Keratinocyte (primary cell): ENCODE data around the gene FRMD4B.

Source experiments
- EZH2 ChIP-seq: IDR thresholded peaks from one replicate; pipeline ENCODE4 v1.6.1; 2012; ENCODE audit warnings: inconsistent platforms, mild to moderate bottlenecking, low read length, moderate library complexity
- TF ChIP-seq, protein P1 (sequence below), 3 experiments: IDR thresholded peaks in 1 of 3; conservative IDR thresholded peaks in 1 of 3; optimal IDR thresholded peaks in 1 of 3; 2 replicates in 2 of 3; 3 replicates in 1 of 3; pipeline versions ENCODE3 to v1.5.1; 2011; ENCODE audit warnings: low read length in 3 of 3, mild to moderate bottlenecking in 3 of 3, moderate library complexity in 2 of 3, control low read depth in 1 of 3, inconsistent platforms in 1 of 3; ENCODE audit not compliant: insufficient read depth in 2 of 3; ENCODE audit errors: extremely low read depth in 1 of 3

DNA sequence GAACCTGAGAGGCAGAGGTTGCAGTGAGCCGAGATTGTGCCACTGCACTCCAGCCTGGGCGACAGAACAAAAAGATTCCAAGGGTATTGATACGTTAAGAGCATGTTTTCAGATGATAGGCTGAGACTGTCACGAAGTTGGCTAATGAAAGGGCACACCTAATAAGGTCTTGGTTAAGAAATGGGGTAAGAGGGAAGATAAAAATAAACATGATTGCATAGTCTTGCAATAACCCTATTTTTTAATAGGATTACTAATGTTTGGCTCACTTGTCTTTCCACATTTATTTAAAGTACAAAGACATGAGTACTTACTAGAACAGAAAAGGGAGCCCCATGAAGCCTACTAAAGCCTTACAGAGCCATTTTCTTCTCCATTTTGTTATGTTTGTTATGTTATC is 109.0 kb downstream of the FRMD4B start:
- TF ChIP-seq, protein P1, sequence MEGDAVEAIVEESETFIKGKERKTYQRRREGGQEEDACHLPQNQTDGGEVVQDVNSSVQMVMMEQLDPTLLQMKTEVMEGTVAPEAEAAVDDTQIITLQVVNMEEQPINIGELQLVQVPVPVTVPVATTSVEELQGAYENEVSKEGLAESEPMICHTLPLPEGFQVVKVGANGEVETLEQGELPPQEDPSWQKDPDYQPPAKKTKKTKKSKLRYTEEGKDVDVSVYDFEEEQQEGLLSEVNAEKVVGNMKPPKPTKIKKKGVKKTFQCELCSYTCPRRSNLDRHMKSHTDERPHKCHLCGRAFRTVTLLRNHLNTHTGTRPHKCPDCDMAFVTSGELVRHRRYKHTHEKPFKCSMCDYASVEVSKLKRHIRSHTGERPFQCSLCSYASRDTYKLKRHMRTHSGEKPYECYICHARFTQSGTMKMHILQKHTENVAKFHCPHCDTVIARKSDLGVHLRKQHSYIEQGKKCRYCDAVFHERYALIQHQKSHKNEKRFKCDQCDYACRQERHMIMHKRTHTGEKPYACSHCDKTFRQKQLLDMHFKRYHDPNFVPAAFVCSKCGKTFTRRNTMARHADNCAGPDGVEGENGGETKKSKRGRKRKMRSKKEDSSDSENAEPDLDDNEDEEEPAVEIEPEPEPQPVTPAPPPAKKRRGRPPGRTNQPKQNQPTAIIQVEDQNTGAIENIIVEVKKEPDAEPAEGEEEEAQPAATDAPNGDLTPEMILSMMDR (optimal IDR thresholded peaks at IDR 0.05 in 1 of 3, IDR thresholded peaks at IDR 0.05 in 1 of 3, conservative IDR thresholded peaks at IDR 0.05 in 1 of 3; ENCODE audit: extremely low read depth in 1 of 3, insufficient read depth in 2 of 3, low read length in 3 of 3), result no peak
- TF ChIP-seq EZH2, result no peak
